GM18868 (cell line): Measurements from ENCODE around the gene HOXA6.

Experiments used
- ATAC-seq: cut with Tn5 transposase; IDR thresholded peaks from one replicate; pipeline ENCODE4 v1.9.1; 2021; ENCODE audit warnings: mild to moderate bottlenecking, moderate library complexity; ENCODE audit not compliant: unreplicated experiment

HOXA6 gene

GRCh38 chr7:27147199-27148030 lies at the start of gene HOXA6:
HOXA6 (minus strand) TSS chr7:27147774; CDS start chr7:27147749, 25 bp downstream.
- no peak for ATAC-seq

- ATAC-seq, result no peak
These were observed 48.8 kb upstream of the HOXA6 start for GRCh38 chr7:27196287-27196767.

- ATAC-seq, result no peak
These were observed 47.3 kb upstream of the HOXA6 start for GRCh38 chr7:27194686-27195379.

GRCh38 chr7:27194002-27194352 lies 46.4 kb upstream of the HOXA6 start:
- ATAC-seq, result no peak

- ATAC-seq, result no peak
These were observed 45.9 kb upstream of the HOXA6 start for GRCh38 chr7:27193335-27194001.

GRCh38 chr7:27192546-27193334 lies 45.2 kb upstream of the HOXA6 start:
- no peak for ATAC-seq

GRCh38 chr7:27191833-27192545 lies 44.4 kb upstream of the HOXA6 start:
- ATAC-seq, result no peak

- ATAC-seq, result no peak
These were observed 43.7 kb upstream of the HOXA6 start for GRCh38 chr7:27191161-27191731.

GRCh38 chr7:27189997-27190748 lies 42.6 kb upstream of the HOXA6 start:
- no peak for ATAC-seq

- ATAC-seq, result no peak
These were observed 41.9 kb upstream of the HOXA6 start for GRCh38 chr7:27189295-27189996.

- no peak for ATAC-seq
These were observed 41.1 kb upstream of the HOXA6 start for GRCh38 chr7:27188386-27189294.

- ATAC-seq, result no peak
These were observed 40.2 kb upstream of the HOXA6 start for GRCh38 chr7:27187475-27188385.

GRCh38 chr7:27186668-27187474 lies 39.3 kb upstream of the HOXA6 start:
- no peak for ATAC-seq

- ATAC-seq, result no peak
These were observed 38.5 kb upstream of the HOXA6 start for GRCh38 chr7:27185854-27186667.
